ENCODE measurements around the gene RTEL1.

The RTEL1 gene

GRCh38 chr20:63686094-63686491 is 28.0 kb downstream of the RTEL1 start:
- no peak for DNase-seq (ENCODE audit: low read depth)
- no peak overlapping the region for H3K4me3 ChIP-seq (ENCODE audit: low read depth, low read length)

GRCh38 chr20:63686492-63687321 is 28.6 kb downstream of the RTEL1 start:
- no peak overlapping the region for H3K4me3 ChIP-seq (ENCODE audit: low read depth, low read length)
- DNase-seq (ENCODE audit: low read depth) = no peak

- no peak for DNase-seq (ENCODE audit: low read depth)
- no peak overlapping the region for H3K4me3 ChIP-seq (ENCODE audit: low read depth, low read length)
These were observed 29.5 kb downstream of the RTEL1 start for GRCh38 chr20:63687419-63688178.

- no peak overlapping the region for H3K4me3 ChIP-seq (ENCODE audit: low read depth, low read length)
- no peak for DNase-seq (ENCODE audit: low read depth)
These were observed 30.3 kb downstream of the RTEL1 start for GRCh38 chr20:63688228-63689045.

- no peak overlapping the region for H3K4me3 ChIP-seq (ENCODE audit: low read depth, low read length)
- no peak for DNase-seq (ENCODE audit: low read depth)
These were observed 31.2 kb downstream of the RTEL1 start for GRCh38 chr20:63689046-63690002.

- no peak for DNase-seq (ENCODE audit: low read depth)
- H3K4me3 ChIP-seq (ENCODE audit: low read depth, low read length) = no peak overlapping the region
These were observed 32.1 kb downstream of the RTEL1 start for GRCh38 chr20:63690003-63690897.

- H3K4me3 ChIP-seq (ENCODE audit: low read depth, low read length) = no peak overlapping the region
- DNase-seq (ENCODE audit: low read depth) = no peak
These were observed 33.0 kb downstream of the RTEL1 start for GRCh38 chr20:63690898-63691710.

- H3K4me3 ChIP-seq (ENCODE audit: low read depth, low read length) = no peak overlapping the region
- no peak for DNase-seq (ENCODE audit: low read depth)
These were observed 33.8 kb downstream of the RTEL1 start for GRCh38 chr20:63691711-63692435.

GRCh38 chr20:63692436-63693082 is 34.4 kb downstream of the RTEL1 start:
- DNase-seq (ENCODE audit: low read depth) = no peak
- no peak overlapping the region for H3K4me3 ChIP-seq (ENCODE audit: low read depth, low read length)

- H3K4me3 ChIP-seq (ENCODE audit: low read depth, low read length) = no peak overlapping the region
- no peak for DNase-seq (ENCODE audit: low read depth)
These were observed 35.1 kb downstream of the RTEL1 start for GRCh38 chr20:63693083-63693732.

GRCh38 chr20:63693733-63694583 is 35.8 kb downstream of the RTEL1 start:
- no peak overlapping the region for H3K4me3 ChIP-seq (ENCODE audit: low read depth, low read length)
- no peak for DNase-seq (ENCODE audit: low read depth)

GRCh38 chr20:63694584-63695423 is 36.7 kb downstream of the RTEL1 start:
- no peak for DNase-seq (ENCODE audit: low read depth)
- H3K4me3 ChIP-seq (ENCODE audit: low read depth, low read length) = no peak overlapping the region

GRCh38 chr20:63695424-63696305 is 37.6 kb downstream of the RTEL1 start:
- no peak for DNase-seq (ENCODE audit: low read depth)
- no peak overlapping the region for H3K4me3 ChIP-seq (ENCODE audit: low read depth, low read length)

All from skeletal muscle cell (primary cell).